Islet precursor cell (in vitro differentiated cells): ENCODE measurements around the gene ZFAND2B.
A peak's percentile ranks its signal among the peaks of the same experiment; 100 is the strongest.

ENCODE experiments used
- DNase-seq: peaks from one replicate; pipeline ENCODE4 v3.0.0-alpha.2; 2018

Gene ZFAND2B

GRCh38 chr2:219207134-219207883 is 727 bp downstream of the ZFAND2B start:
- DNase-seq, result no peak

GRCh38 chr2:219207884-219208740 is 1.5 kb downstream of the ZFAND2B start:
- no peak for DNase-seq

GRCh38 chr2:219209236-219210195 is 2.9 kb downstream of the ZFAND2B start:
- no peak for DNase-seq

- no peak for DNase-seq
Observed at GRCh38 chr2:219210196-219210885, 3.8 kb downstream of the ZFAND2B start.

GRCh38 chr2:219210886-219211362 is 4.3 kb downstream of the ZFAND2B start:
- no peak for DNase-seq

GRCh38 chr2:219213026-219213415 is 6.4 kb downstream of the ZFAND2B start:
- DNase-seq, result no peak

GRCh38 chr2:219213486-219214071 is 7.0 kb downstream of the ZFAND2B start:
- no peak for DNase-seq

- no peak for DNase-seq
Observed at GRCh38 chr2:219214141-219214540, 7.6 kb downstream of the ZFAND2B start.

GRCh38 chr2:219214786-219215185 is 8.2 kb downstream of the ZFAND2B start:
- DNase-seq, result no peak

GRCh38 chr2:219215871-219216534 is 9.4 kb downstream of the ZFAND2B start:
- DNase-seq, result no peak

- DNase-seq, result no peak
Observed at GRCh38 chr2:219216535-219216915, 9.9 kb downstream of the ZFAND2B start.

- peak; percentile 90 for DNase-seq
Observed at GRCh38 chr2:219218217-219218731, 11.7 kb downstream of the ZFAND2B start.

GRCh38 chr2:219218732-219219701 is 12.4 kb downstream of the ZFAND2B start, which contains the start of gene ABCB6:
Gene ABCB6 (minus strand): TSS chr2:219218958. CDS start chr2:219218673, 285 bp downstream.
- DNase-seq, result peak; percentile 96

GRCh38 chr2:219219784-219220532 is 13.4 kb downstream of the ZFAND2B start:
- DNase-seq, result no peak

GRCh38 chr2:219220652-219221402 is 14.2 kb downstream of the ZFAND2B start:
- DNase-seq, result no peak

- DNase-seq, result no peak
Observed at GRCh38 chr2:219221957-219222518, 15.5 kb downstream of the ZFAND2B start.

- DNase-seq, result no peak
Observed at GRCh38 chr2:219223831-219224610, 17.4 kb downstream of the ZFAND2B start.
